HG03432 (cell line): ENCODE measurements around the gene ADGRE2.
A peak's percentile ranks its signal among the peaks of the same experiment; 100 is the strongest.
"Not testable (repeated sequence)": the region's sequence is repeated elsewhere in the genome, so short reads cannot be mapped to it uniquely, and the experiment has no call there.

Source experiments
- ATAC-seq: cut with Tn5 transposase; IDR thresholded peaks from one replicate; pipeline ENCODE4 v1.9.1; 2021; ENCODE audit warnings: mild to moderate bottlenecking, moderate library complexity; ENCODE audit not compliant: unreplicated experiment

Gene ADGRE2

DNA sequence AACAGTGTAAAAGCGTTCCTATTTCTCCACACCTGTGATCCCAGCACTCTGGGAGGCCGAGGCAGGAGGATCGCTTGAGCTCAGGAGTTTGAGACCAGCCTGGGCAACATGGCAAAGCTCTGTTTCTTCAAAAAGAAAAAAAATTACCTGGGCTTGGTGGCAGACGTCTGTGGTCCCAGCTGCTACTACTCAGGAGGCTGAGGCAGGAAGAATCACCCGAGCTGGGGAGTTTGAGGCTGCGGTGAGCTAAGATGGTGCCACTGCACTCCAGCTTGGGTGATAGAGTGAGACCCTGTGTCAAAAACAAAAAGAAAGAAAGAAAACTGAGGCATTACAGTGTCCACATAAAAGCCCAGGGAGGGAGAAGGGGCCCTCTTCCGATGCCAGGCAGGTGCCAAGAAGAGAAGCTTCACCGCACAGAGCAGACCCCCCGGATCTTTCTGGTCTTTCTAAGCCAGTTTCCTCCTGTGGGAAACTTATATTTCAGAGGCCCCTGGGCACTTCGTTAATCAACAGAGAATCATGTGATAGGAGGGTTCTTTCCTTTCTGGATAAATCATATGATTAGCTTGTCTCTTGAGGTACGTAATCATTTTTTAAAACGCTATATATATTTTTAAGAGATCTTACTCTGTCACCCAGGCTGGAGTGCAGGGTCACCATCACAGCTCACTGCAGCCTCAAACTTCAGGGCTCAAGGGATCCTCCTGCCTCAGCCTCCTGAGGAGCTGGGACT, at the start of gene ADGRE2:
Gene ADGRE2 (minus strand): TSS at position 451 of the 736 bp plus-strand sequence. CDS start 1,804 bp downstream, outside the sequence.
- not testable (repeated sequence) for ATAC-seq

GRCh38 chr19:14826006-14826405, 47.6 kb upstream of the ADGRE2 start:
- no peak for ATAC-seq

GRCh38 chr19:14821937-14822336, 43.6 kb upstream of the ADGRE2 start:
- ATAC-seq = no peak

DNA sequence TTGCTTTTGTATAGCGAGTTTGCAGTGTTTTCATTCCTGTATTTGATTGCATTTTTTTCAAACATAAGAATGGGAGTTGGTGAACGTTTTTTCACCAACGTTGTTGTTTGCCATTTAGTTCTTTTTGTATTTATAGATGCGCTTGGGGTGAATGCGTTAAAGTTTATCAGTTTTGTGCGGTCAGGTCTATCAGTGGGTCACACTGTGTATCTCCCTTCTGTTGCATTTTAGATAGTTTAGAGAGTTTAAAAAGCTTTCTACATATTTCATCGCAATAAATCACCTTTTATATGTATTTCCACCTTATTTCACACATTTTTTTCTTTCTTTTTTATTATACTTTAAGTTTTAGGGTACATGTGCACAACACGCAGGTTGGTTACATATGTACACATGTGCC, 40.2 kb upstream of the ADGRE2 start:
- no peak for ATAC-seq

DNA sequence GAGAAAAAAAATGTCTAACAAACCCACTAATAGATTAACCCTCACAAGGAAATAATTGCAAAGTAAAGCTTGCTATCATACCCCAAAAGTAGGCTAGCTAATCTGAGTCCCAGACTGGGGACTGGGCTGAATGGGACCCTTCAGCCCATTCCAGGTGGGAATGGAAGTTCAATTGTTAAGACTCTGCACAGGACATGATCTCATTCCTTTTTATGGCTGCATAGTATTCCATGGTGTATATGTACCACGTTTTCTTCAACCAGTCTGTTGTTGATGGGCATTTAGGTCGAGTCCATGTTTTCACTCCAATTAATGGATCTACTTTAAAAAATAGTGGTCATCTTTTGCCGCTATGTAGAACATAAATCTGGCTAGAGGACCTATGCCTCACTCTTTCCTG, 38.7 kb upstream of the ADGRE2 start:
- no peak for ATAC-seq

DNA sequence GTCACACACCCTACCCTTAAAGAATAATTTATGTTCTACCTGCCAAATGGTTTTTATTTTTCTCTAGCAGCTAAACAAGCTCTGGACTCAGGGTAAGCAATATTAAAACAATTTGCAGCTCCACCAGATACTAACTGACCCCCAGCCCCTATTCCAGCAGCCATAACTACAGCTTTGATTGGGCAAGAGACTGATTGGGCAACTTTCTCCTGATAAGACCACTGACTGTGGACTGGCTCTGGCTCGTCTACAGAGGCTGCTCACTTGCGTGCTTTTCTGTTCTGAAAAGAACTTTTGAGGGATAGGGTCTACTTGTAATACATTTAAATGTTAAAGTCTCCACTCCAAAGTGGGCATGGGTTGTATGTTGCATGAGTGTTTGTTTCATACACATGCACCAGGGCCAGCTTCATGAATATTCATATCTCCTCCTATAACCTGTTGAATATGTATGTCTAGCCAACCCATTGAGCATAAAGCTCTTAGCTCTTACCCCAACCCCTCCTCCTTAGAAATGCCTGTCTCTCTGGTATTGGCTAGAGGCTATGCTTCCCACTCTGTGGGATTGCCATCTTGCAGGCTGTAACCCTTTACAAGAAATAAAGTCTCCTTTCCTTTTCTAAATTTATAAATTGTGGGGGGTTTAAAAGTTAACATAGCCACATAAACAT, 36.8 kb upstream of the ADGRE2 start:
- ATAC-seq = no peak

GRCh38 chr19:14809272-14810057, 31.1 kb upstream of the ADGRE2 start:
- ATAC-seq = no peak

GRCh38 chr19:14804765-14805164, 26.4 kb upstream of the ADGRE2 start:
- no peak for ATAC-seq

- no peak for ATAC-seq
These were observed 20.4 kb upstream of the ADGRE2 start for GRCh38 chr19:14798760-14799159.

DNA sequence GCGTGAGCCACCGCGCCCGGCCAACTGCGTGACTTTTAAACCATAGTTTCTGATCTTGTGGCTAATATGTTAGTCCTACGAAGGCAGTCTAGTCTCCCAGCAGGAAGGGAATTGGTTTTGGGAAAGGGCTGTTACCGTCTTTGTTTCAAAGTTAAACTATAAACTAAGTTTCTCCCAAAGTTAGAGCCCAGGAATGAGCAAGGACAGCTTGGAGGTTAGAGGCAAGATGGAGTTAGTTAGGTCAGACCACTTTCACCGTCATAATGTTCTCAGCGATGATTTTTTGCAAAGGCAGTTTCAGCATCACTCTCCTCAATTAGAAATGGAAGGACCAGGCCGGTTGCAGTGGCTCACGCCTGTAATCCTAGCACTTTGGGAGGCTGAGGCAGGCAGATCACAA, 17.7 kb upstream of the ADGRE2 start:
- no peak for ATAC-seq

DNA sequence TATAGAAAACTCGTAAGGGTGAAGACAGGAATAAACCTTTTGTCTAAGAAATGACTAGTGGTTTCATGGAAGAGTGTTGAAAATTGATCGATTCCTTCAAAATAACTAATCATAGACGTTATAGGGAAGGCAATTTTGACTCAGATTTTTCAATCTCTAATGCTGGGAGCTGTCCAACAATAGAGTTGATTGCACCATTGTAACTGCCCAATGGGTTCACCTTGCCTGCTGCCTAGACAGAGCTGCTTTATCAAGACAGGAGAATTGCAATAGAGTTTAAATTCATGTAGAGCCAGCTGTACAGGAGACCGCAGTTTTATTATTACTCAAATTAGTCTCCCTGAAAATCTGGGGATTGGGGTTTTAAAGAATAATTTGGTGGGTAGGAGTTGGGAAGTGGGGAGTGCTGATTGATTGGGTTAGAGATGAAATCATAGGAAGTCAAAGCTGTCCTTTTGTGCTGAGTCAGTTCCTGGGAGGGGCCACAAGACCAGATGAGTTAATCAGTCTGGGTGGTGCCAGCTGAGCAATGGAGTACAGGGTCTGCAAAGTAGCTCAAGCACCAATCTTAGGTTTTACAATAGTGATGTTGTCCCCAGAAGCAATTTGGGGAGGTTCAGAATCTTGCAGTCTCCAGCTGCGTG, 16.8 kb upstream of the ADGRE2 start:
- no peak for ATAC-seq

DNA sequence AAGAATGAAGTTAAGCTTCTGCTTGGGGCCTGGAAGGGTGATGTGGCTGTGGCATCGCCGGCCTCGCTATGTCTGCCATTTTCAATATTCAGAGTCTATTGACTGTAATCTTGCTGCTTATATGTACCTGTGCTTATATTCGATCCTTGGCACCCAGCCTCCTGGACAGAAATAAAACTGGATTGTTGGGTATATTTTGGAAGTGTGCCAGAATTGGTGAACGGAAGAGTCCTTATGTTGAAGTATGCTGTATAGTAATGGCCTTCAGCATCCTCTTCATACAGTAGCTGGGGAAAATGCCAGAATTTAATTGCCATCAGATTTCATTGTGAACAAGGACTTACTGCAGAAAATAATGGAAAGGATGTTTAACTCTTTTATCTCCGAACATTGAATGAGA, 13.9 kb upstream of the ADGRE2 start:
- not testable (repeated sequence) for ATAC-seq

GRCh38 chr19:14786421-14786851, 8.1 kb upstream of the ADGRE2 start:
- ATAC-seq = no peak

GRCh38 chr19:14785102-14785793, 6.9 kb upstream of the ADGRE2 start:
- ATAC-seq = peak; percentile 57

DNA sequence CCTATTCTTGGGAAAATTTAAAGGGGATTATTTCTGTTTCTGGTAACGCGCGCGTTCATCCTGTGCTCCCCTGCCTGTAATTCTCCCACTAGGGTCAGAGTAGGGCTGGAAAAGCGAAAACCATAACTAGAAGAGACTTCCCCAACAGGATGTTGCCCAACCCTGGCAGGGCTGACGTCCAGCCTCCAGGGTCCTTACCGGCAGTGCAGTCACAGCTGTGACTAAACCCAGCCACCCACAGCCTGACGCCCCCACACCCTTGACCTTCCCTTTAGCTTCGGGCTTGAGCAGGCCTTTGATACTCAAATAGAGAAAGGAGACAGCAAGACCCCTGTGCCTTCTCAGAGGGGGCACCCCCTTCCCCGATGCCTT, 6.4 kb upstream of the ADGRE2 start:
- peak; percentile 61 for ATAC-seq

DNA sequence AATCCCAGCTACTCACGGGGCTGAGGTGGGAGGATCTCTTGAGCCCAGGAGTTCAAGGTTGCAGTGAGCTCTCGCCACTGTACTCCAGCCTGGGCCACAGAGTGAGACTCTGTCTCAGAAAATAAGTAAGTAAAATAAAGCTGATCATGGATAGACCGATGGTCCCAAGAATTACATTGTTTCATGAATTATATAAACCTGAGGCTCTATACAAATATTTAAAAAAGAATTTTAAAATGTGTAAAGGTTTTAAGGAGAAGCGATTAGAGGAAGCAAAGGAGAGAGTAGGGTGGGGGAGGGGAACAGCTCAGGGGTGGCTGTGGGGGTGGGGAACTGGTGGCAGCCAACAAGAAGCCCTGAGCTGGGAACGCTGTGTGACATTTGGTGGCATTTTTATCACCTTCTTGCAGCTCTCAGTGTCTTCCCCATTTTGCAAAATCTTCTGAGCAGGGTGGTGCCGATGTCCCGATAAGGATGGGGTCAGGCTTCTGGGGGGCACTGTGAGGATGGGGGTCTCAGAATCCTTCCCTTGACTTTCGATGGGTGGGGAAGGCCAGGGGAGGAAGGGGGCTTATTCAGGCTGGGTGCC, 5.1 kb upstream of the ADGRE2 start:
- not testable (repeated sequence) for ATAC-seq

GRCh38 chr19:14782626-14783409, 4.5 kb upstream of the ADGRE2 start:
- no peak for ATAC-seq

- not testable (repeated sequence) for ATAC-seq
These were observed 3.6 kb upstream of the ADGRE2 start for GRCh38 chr19:14781713-14782536.
